Femur (tissue), 1 donor: ENCODE data around the gene TIGD1.
"Not testable (repeated sequence)": the region's sequence is repeated elsewhere in the genome, so short reads cannot be mapped to it uniquely, and the experiment has no call there.

ENCODE experiments used
- DNase-seq: peaks from one replicate; pipeline ENCODE4 v3.0.0-alpha.2; 2017

TIGD1 gene

GRCh38 chr2:232538671-232539070 lies 11.7 kb downstream of the TIGD1 start:
- DNase-seq, result no peak

GRCh38 chr2:232537499-232537898 lies 12.9 kb downstream of the TIGD1 start:
- no peak for DNase-seq

- DNase-seq, result no peak
Observed at GRCh38 chr2:232537079-232537478, 13.3 kb downstream of the TIGD1 start.

GRCh38 chr2:232535761-232536530 lies 14.4 kb downstream of the TIGD1 start:
- no peak for DNase-seq

- DNase-seq, result no peak
Observed at GRCh38 chr2:232534940-232535651, 15.3 kb downstream of the TIGD1 start.

- DNase-seq, result no peak
Observed at GRCh38 chr2:232533944-232534710, 16.2 kb downstream of the TIGD1 start.

GRCh38 chr2:232532821-232533220 lies 17.5 kb downstream of the TIGD1 start:
- DNase-seq, result not testable (repeated sequence)

- DNase-seq, result no peak
Observed at GRCh38 chr2:232532419-232532818, 17.9 kb downstream of the TIGD1 start.

GRCh38 chr2:232530626-232531260 lies 19.6 kb downstream of the TIGD1 start:
- DNase-seq, result no peak

GRCh38 chr2:232529806-232530547 lies 20.4 kb downstream of the TIGD1 start:
- DNase-seq, result no peak

- no peak for DNase-seq
Observed at GRCh38 chr2:232528746-232529460, 21.5 kb downstream of the TIGD1 start.

GRCh38 chr2:232527905-232528470 lies 22.4 kb downstream of the TIGD1 start:
- no peak for DNase-seq

GRCh38 chr2:232526372-232526941 lies 23.9 kb downstream of the TIGD1 start:
- no peak for DNase-seq

- peak; percentile 88 for DNase-seq
Observed at GRCh38 chr2:232525791-232526371, 24.5 kb downstream of the TIGD1 start, which contains the start of gene CHRND. Gene CHRND (plus strand): TSS chr2:232526160. CDS start chr2:232526216, 56 bp downstream.

- DNase-seq, result no peak
Observed at GRCh38 chr2:232525199-232525598, 25.2 kb downstream of the TIGD1 start.

- no peak for DNase-seq
Observed at GRCh38 chr2:232524771-232525170, 25.6 kb downstream of the TIGD1 start.

- DNase-seq, result peak; percentile 58
Observed at GRCh38 chr2:232523682-232524597, 26.4 kb downstream of the TIGD1 start.

GRCh38 chr2:232523402-232523681 lies 27.0 kb downstream of the TIGD1 start:
- DNase-seq, result no peak

- DNase-seq, result no peak
Observed at GRCh38 chr2:232522623-232523401, 27.5 kb downstream of the TIGD1 start.
